Activated CD8-positive, alpha-beta memory T cell treated with anti-CD3 and anti-CD28 coated beads, Interleukin-2, amount 50 U/mL, for 48 hours (primary cell): Measurements from ENCODE around the gene PLPPR3.

ENCODE experiments used
- DNase-seq: peaks from one replicate; pipeline ENCODE4 v3.0.0-alpha.2; 2020

The PLPPR3 gene

DNA sequence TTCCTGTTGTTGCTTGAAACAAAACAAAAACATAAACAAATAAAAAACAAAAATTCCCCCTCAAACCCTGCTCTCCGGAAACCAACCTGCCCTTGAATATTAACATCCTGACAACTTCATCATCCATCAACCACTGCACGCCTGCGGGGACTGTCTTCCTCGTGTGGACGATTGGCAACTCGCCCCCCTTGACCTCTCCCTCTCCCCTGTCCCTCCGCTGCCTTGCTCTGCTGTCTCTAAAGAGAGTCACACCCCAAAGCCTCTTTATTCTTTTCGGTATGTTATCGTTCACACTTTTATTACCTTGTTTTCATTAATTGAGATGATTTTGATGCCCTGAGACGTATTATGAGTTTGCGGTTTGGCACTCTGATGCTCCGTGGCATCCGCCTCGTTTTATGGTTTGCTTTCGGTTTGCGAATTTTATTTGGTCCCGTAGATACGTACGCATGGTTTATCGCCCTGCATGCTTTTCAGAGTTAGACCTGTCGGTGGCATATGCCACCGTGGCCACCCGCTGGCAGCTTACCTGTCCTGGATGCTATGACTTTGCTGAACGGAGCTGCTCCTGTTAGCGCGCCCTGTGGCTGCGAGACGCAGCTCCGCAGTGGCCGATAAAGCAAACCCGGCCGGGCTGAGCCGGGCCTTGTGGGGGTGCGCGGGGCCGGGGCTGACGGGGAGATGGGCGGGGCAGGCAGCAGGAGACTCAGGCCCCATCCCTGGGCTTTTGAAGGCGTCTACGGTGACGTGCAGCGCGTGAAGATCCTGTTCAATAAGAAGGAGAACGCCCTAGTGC, 13.9 kb downstream of the PLPPR3 start:
- DNase-seq = no peak

DNA sequence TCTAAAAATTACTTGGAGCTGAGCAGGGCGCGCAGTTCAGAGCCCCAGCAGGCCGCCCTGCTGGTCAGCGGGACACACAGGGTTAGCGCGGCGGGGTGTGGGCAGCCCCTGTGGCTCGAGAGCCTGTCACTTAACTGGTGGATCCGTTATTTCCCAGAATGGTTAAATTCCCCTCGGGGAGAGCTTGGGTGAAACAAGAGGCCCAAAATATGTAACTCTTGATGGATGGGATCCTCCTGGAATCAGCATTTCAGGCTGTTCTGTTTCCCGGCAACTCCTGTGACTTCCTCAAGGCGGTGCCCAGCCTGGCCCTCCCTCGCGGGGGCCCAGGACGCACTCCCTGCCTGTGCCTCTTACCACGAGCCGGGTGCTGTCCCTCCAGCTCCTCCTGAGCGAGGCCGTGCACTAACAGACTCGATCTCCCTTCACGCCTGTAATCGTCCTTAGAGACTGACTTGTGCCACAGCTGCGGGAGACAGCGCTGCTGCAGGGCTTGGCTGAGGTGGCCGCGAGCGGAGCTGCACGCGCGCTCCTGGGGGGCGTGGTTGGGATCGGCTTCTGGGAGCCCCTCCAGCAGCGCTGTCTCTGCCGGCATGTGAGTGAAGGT, 14.8 kb downstream of the PLPPR3 start:
- no peak for DNase-seq

DNA sequence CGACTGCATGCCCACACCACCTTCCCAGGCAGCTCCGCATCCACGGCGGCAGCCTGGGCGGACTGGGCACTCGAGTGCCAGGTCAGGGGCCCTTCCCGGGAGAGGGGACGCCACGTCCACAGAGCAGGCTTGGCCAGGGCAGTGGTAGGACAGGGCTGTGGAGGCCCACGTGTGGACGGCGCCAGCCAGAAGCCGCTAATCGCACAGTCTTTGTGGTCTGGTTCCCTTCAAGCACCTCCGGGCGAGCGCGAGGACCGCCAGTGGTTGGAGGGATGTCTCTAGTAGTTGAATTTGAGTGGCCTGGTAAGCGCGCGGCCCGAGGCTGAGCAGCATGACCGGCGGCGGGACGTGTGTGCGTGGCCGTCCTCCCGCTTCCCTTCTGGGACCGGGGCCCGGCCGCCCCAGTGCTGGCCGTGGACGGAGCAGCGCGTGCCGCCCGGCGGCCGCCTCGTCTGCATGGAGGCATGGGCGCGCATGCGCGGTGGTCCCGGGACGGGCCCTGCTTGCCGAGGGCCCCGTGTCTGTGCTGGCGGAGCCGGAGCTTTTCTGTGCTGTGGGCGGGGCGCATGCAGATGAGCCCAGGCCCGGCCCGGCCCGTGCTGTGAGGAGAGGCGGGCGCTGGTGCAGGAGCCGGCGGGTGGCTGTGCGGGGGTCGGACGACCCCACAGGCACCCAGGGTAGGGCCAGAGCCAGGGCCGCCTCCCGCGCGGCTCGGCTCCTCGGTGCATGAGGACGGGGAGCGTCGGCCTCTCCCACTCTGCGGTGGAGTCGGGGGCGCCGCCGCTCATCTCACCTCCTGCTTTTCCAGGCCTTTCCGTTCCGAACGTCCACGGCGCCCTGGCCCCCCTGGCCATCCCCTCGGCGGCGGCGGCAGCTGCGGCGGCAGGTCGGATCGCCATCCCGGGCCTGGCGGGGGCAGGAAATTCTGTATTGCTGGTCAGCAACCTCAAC, 15.9 kb downstream of the PLPPR3 start:
- DNase-seq = no peak

DNA sequence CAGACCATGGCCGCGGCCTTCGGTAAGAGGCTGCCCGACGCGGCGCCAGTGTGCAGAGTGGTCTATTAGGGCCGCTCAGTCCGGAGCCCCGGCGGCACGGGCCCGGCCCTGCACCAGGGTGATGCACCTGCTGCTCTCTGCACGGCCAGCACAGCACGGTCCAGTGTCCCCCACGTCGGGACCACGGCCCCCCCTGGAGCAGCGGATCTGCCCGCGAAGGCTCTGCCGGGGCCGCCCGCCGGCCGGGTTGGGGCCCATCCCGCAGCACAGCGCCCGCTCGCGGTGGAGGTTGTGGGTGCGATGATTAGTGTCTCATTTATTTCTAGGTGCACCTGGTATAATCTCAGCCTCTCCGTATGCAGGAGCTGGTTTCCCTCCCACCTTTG, 16.6 kb downstream of the PLPPR3 start:
- no peak for DNase-seq

DNA sequence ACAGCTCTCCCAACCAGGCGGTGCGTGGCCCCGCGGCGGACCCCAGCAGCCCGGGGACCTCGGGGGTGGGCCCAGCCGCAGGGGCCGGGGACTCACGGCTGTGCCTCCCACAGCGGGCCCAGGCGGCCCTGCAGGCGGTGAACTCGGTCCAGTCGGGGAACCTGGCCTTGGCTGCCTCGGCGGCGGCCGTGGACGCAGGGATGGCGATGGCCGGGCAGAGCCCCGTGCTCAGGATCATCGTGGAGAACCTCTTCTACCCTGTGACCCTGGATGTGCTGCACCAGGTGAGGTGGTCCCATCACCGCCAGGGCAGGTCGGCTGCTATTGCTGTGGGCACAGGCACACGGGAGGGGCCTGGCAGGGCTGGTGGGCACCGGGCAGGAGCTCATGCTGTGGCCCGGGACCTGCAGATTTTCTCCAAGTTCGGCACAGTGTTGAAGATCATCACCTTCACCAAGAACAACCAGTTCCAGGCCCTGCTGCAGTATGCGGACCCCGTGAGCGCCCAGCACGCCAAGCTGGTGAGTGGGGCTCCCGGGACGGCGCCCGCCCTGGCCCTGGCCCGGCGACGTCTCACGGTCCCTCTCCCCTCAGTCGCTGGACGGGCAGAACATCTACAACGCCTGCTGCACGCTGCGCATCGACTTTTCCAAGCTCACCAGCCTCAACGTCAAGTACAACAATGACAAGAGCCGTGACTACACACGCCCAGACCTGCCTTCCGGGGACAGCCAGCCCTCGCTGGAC, 17.2 kb downstream of the PLPPR3 start:
- no peak for DNase-seq

DNA sequence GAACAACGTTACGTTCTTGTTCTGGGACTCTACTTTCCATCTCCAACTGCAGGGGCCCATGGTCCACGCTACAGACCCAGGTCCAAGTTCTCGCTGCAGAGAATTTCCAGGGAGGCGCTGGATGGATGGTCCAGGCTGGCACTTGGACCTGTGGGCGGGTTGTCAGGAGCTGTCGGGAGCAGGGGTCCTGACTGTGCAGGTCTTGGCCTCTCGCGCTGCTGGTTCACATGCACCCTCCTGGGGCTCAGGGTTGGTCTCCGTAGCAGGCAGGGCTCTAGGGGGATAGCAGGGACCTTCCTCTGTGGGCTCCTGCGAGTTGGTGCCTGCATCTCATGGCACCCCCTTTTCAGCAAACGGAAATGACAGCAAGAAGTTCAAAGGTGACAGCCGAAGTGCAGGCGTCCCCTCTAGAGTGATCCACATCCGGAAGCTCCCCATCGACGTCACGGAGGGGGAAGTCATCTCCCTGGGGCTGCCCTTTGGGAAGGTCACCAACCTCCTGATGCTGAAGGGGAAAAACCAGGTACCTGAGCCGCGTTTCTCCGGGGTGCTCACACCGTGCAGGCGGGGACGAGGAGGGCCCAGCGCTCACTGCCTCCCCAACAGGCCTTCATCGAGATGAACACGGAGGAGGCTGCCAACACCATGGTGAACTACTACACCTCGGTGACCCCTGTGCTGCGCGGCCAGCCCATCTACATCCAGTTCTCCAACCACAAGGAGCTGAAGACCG, 17.9 kb downstream of the PLPPR3 start:
- no peak for DNase-seq

DNA sequence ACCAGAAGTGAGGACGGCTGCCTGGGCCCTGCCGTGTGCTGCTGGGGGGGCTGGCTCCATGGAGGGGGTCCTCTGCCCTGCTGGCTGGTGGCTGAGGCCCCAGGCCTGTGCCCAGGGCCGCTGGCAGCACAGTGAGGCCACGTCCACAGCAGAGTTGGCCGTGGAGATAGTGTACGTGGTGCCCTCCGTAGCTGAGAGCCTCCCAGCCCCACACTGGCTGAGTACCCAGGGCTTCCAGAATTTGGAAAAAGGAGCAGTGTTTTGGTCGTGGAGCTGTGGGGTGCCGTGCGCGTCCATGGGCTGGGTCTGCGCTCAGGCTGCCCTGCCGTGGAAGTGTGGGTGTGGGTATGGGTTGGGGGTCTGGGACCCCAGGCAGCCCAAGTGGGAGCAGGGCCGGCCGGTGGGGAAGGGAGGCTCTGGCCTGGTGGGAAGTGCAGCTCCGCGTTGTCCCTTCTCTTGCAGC, 18.6 kb downstream of the PLPPR3 start:
- DNase-seq = no peak

DNA sequence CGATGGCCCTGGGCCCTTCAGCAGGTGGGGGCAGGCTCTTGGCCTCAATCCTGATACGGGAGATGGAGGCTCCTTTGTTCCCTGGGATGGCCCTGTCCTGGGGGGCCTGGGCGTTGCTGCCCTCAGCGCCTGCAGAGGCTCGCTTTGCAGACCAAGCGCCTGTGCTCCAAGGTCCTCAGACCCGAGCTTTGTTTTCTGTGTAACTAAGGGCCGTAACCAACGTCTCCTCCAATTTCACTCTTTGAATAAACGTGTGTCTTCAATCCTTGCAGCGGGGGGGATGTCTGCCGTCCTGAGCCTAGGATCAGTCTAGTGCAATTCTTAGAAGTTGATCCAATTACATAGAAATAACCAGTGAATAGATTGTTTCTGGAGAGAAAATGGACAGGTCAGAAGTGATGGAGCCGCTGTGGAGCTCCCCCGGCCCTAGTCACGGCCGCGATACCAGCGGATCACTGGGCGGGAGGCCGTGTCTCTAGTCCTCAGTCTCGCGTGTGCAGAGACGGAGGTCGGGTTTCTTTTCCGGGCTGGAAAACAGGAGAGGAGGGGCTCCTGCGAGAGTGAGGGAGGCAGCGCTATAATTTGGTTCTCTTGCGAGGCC, 19.2 kb downstream of the PLPPR3 start:
- DNase-seq = no peak

DNA sequence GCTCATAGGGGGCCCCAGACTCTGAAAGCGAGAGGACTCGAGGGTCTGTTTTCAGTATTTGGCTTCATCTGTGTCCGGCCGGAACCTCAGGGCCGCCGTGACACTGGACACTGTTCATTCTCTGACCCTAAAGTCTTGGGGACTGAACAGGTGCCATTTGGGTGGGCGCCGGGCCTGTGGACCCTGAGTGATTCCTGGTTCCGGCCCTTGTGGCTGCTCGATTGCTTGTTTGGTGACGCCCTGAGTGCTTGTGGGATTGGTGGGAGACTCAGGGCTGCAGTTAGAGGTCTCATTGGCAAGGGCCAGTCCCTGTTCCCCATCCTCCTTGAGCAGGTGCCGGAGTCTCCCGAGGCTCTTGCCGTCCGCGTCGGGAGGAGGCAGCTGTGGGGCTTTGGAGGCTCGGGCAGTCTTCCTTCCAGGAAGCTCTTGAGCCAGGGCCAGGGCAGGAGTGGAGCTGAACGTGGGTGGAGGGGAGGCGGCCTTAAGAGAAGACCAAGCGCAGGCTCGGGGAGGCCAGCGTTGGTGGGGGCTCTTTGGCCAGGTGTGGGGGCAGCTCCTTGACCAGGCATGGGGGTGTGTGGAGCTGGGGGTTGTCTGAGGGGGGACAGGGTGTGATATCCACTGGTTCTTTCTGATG, 19.8 kb downstream of the PLPPR3 start:
- DNase-seq = no peak

DNA sequence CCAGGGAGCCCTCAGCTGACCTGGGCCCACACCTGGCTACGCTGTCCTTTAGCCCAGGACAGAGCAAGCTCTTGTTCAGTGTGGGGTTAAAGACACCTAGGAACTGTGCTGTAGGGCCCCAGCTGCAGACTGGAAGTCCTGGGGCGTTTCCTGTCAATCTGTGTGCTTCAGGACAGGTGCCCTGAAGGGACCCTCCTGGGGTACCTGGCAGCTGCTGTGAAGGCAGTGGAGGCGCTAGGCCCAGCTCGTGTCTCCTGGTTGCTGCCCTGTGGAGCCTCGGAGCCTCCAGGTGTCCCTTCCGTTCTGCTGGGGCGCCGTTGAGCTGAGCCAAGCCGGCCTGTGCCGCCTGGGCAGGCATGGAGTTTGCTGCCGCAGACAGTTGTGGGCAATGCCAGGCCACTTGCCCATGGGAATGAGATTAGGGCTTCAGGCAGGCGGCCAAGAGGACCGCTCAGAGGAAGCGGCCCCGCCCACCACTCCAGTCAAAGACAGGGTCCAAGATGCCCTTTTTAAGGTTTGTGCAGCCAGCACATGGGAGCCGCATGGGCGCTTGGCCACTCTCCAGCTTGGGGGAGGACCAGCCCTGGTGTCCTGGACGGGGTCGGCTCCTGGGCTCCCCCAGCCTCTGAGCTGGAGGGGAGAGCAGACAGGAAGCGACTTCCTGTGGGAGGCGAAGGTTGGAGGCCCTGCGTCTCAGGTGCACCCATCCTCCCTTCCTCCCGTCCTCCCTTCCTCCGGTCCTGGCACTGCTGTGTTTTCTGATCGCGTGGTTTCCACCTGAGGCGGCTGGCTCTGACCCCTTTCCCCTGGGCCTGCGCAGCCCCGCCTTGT, 20.5 kb downstream of the PLPPR3 start:
- no peak for DNase-seq

DNA sequence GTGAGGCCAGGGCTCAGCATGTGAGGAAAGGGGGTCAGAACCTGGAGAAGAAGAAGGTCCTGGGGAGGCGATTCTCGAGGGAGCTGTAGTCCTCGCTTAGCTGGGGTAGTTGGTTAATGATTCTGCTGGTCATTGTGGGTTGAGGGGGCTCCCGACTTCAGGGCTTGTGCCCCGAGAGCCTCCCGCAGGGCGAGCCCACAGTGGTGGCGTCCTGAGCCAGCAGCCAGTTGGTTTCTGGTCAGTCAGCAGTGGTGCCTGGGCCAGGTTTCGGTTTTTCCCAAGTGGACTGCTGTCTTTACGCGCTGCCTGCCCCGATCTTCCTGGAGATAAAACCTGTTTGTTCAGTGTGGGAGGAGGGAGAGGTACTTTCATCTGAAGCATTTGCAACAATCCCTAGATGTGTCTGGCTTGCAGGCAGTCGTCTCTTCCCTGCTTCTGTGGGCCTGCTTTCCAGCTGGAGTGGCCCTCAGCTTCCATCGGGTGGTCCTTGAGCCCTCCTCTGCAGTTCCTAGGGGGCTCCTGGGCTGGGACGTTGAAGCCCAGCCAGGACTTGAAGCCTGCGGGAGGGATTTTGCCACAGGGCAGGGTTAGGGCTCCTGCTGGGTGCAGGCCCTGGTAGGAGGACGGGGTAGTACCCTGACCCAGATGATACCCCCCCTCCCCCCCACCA, 21.3 kb downstream of the PLPPR3 start:
- DNase-seq = no peak

DNA sequence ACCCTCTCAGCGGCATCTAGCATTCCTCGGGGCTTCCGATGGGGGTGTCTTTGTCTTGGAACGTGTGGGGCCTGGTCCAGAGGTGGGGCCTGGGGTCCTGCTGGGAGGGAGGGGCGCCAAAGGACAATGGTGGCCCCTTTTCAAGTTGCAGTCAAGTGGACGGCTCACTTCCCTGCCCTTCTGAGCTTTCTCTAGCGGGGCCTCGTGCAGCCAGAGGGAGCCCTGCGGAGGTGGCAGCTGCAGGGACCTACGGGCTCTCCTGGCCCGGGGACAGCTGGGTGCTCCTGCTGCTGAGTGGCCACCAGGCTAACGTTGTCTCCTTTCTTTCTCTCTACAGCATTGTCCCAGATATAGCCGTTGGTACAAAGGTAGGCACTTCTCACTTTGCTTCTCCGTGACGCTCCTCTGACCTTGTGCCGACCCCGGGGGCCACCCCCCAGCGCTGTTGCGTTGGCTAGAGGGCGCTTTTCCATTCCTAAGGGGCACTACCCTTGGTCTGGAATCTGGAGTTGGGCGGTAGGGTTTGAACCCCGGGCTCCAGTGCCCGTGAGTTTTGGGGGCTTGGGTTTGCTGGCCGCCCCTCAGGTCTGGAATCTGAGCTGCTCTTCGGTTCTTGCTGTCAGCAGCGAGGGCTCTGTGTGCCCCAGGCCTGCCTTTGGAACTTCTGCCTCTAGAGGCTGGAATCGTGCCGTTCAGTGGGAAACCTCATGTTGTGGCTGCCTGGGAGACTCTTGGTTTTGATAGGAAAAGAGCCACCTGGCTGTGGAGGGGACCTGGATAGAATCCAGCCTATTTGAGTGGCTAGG, 22.5 kb downstream of the PLPPR3 start:
- no peak for DNase-seq

DNA sequence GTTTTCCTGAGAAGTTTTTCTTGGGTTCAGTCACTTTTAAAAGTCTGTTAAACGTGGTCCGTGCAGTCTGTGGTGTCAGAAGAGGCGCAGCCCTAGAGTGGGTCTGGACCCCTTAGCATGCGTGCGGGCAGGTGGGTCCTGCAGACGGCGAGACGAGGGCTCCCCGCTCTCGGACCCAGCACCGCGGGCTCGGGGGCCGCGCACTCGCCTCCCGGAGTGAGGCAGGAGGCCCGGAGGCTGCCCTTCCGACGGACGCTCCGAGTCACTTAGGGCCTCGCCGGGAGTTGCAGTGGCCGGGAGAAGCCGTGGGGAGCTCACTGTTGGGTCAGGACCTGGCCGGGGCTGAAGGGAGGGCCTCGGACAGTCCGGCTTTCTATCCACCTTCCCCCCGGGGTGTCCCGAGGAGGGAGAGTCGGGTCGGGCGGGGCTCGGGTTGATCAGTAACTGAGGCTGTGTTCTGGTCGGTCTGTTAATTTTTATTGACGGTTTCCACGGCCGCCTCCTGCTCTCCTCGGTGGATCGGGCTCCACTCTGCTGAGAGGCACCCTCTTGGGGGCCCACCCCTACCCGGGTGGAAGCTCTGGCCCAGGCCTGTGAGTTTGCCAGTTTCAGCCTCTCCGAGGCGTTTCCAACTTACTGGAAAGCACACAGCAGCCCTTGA, 23.2 kb downstream of the PLPPR3 start:
- DNase-seq = no peak

DNA sequence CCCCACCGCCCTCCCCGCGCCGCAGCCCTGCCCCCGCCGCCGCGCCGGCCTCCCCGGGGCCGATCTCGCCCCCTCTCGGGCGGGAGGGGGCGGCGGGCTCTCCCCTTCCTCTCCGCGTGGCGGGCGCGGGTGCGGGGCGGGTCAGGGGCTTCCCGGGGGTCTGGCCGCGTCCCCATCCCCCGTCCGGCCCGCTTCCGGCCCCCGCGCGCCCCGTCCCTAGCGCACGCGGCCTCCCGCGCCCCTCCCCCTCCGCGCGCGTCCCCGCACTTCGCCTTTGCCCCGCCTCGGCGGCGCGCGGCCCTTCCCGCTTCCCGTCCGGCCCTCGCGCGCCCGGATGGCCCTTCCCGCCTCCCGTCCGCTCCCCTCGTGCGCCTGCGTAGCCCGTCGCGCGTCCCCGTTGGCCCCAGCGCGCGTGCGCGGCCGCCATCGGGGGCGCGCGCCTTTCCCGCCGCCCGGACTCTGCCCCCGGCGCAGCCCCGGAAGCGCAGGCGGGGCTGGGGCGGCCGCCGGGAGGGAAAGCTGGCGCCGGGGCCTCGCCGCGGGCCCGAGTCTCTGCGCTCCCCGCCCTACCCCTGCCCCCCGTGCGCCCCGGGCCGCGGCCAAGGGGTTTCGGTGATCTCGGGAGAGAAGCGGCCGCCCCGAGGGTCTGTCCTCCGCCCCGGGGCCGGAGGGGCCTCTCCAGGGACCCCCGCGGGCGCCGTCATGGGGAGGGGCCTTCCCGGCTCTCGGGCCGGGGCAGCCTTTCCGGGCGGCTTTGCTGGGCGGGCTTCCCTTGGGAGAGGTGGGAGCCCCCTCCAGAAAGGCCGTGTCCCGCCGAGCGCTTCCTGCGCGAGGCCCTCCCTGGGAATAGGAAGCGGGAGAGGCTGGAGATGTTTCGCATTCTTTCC, 24.0 kb downstream of the PLPPR3 start:
- peak; percentile 96 for DNase-seq

DNA sequence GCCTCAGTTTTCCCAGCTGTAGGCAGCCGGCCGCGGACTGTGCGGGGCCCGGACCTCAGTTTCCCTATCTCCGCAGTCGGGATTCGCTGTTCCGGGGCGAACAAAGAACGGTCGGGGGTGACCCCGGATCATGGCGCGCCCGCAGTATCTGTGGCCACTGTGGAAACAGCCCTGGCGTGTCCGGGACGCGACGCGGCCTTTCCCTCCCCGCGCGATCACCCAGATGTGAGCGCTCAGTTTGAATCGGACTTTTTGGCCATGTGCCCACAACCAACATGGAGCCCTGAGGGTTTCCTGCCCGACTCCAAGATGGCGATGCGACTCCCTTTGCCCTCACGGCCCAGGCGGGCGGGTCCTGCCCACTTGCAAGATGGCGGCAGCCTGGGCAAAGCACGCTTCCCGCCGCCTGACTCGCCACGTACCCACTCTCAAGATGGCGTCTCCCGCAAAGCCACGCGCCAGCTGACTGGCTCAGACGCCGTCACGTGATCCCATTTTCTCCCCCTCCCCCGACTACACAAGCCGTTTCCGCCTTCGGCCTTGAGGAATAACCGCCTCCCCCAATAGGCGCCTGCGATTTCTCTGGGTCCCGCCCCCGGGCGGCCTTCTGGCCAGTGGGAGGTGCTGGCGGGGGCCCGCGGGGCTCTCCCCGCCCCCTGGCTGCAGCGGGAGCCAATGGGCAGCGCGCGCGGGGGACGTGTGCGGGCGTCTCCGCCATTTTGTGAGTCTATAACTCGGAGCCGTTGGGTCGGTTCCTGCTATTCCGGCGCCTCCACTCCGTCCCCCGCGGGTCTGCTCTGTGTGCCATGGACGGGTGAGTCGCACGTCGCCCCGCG, 24.8 kb downstream of the PLPPR3 start, which contains the start of gene PTBP1:
Gene PTBP1, plus strand, starts transcription at position 761 of the 836 bp plus-strand sequence. Its CDS starts 46 bp downstream, at position 807.
- DNase-seq = peak; percentile 98
